IMR-90 (cell line): ENCODE measurements around the gene USP32. TPM values are rescaled to one million over a fixed set of nuclear protein-coding genes. Genes with fewer than 3 reads are reported as not detected.

Experiments
- ATAC-seq: fragments of 200-7000 bp; cut with Tn5 transposase; 2 replicates; pipeline ENCODE4 v1.9.1; 2020; ENCODE audit warnings: low read depth, mild to moderate bottlenecking, moderate library complexity
- BruUV-seq: library from RNA; stranded (reverse); fragments of 400-500 nt; replicated peaks from 2 replicates; lab custom pipeline; 2021; lab: Mats Ljungman, UMichigan
- CTCF ChIA-PET: fragments of 300-600 bp; formaldehyde crosslinking; extraction: SDS; loops from one replicate; lab custom pipeline; 2021; ENCODE audit warnings: antibody characterized with exemption; lab: Yijun Ruan, JAX
- POLR2A ChIA-PET: fragments of 300-600 bp; sonication (Branson Sonifier 250); formaldehyde crosslinking; loops from one replicate; lab custom pipeline; 2022; ENCODE audit warnings: antibody characterized with exemption; ENCODE audit not compliant: unreplicated experiment; lab: Charles Lee
- DNase-seq: peaks from one replicate; pipeline ENCODE4 v3.0.0; 2013
- H2AFZ ChIP-seq: replicated peaks from 2 replicates; pipeline ENCODE3; 2013; ENCODE audit warnings: low read length, mild to moderate bottlenecking; ENCODE audit not compliant: poor library complexity
- H2AK5ac ChIP-seq: 2 replicates; pipeline ENCODE4 v1.6.1; 2013; ENCODE audit warnings: low read depth, low read length, inconsistent platforms
- H2AK9ac ChIP-seq: replicated peaks from 2 replicates; pipeline ENCODE3; 2013; ENCODE audit warnings: mild to moderate bottlenecking, low read depth, low read length, moderate library complexity; ENCODE audit not compliant: poor library complexity
- H2BK120ac ChIP-seq: 2 replicates; pipeline ENCODE4 v1.6.1; 2013; ENCODE audit warnings: low read depth, low read length, inconsistent platforms
- H2BK15ac ChIP-seq: 3 replicates; pipeline ENCODE4 v1.6.1; 2013; ENCODE audit warnings: low read depth, low read length, inconsistent platforms
- H2BK20ac ChIP-seq: 2 replicates; pipeline ENCODE4 v1.6.1; 2013; ENCODE audit warnings: low read depth, mild to moderate bottlenecking, inconsistent platforms, low read length, moderate library complexity
- H2BK5ac ChIP-seq: 2 replicates; pipeline ENCODE4 v1.6.1; 2013; ENCODE audit warnings: mild to moderate bottlenecking, low read depth, low read length, inconsistent platforms; ENCODE audit not compliant: poor library complexity, severe bottlenecking
- H3K14ac ChIP-seq: replicated peaks from 2 replicates; pipeline ENCODE4 v1.6.1; 2013; ENCODE audit warnings: low read depth, low read length, inconsistent platforms
- H3K18ac ChIP-seq: 2 replicates; pipeline ENCODE4 v1.6.1; 2013; ENCODE audit warnings: low read depth, low read length, control low read depth
- H3K23ac ChIP-seq: 2 replicates; pipeline ENCODE4 v1.6.1; 2013; ENCODE audit warnings: low read depth, low read length, inconsistent platforms
- H3K27ac ChIP-seq: 2 replicates; pipeline ENCODE4 v1.5.1; 2013; ENCODE audit warnings: mild to moderate bottlenecking, control low read depth, low read length; ENCODE audit not compliant: insufficient read depth
- H3K27me3 ChIP-seq: 2 replicates; pipeline ENCODE4 v1.6.1; 2013; ENCODE audit warnings: low read length; ENCODE audit not compliant: control insufficient read depth, insufficient read depth
- H3K36me3 ChIP-seq: 2 replicates; pipeline ENCODE4 v1.6.1; 2013; ENCODE audit warnings: low read length, mixed read lengths; ENCODE audit not compliant: control insufficient read depth, insufficient read depth
- H3K4ac ChIP-seq: 2 replicates; pipeline ENCODE4 v1.6.1; 2013; ENCODE audit warnings: low read depth, low read length, inconsistent platforms
- H3K4me1 ChIP-seq: 2 replicates; pipeline ENCODE4 v1.6.1; 2013; ENCODE audit warnings: low read length, mixed read lengths; ENCODE audit not compliant: control insufficient read depth, insufficient read depth
- H3K4me2 ChIP-seq: 2 replicates; pipeline ENCODE4 v1.6.1; 2013; ENCODE audit warnings: low read depth, mild to moderate bottlenecking, control low read depth, low read length, moderate library complexity
- H3K4me3 ChIP-seq: 2 replicates; pipeline ENCODE4 v1.5.1; 2013; ENCODE audit warnings: low read depth, mild to moderate bottlenecking, control low read depth, low read length, moderate library complexity; ENCODE audit not compliant: insufficient read depth
- H3K56ac ChIP-seq: 2 replicates; pipeline ENCODE4 v1.6.1; 2013; ENCODE audit warnings: low read length, inconsistent platforms; ENCODE audit not compliant: insufficient read depth; ENCODE audit errors: extremely low read depth
- H3K79me1 ChIP-seq, 2 experiments: 2 replicates each; pipeline ENCODE4 v1.6.1; 2013; ENCODE audit warnings: low read length in 2 of 2, inconsistent platforms in 1 of 2, low read depth in 1 of 2
- H3K9ac ChIP-seq: 2 replicates; pipeline ENCODE4 v1.6.1; 2013; ENCODE audit warnings: low read depth, low read length, control low read depth
- H3K9me1 ChIP-seq: 2 replicates; pipeline ENCODE4 v1.6.1; 2013; ENCODE audit warnings: low read length, inconsistent platforms; ENCODE audit not compliant: insufficient read depth
- H3K9me3 ChIP-seq: 2 replicates; pipeline ENCODE4 v1.6.1; 2013; ENCODE audit warnings: low read length; ENCODE audit not compliant: control insufficient read depth, insufficient read depth
- H4K20me1 ChIP-seq: 2 replicates; pipeline ENCODE4 v1.6.1; 2013; ENCODE audit warnings: low read length, inconsistent platforms; ENCODE audit not compliant: insufficient read depth
- H4K5ac ChIP-seq: 2 replicates; pipeline ENCODE4 v1.6.1; 2013; ENCODE audit warnings: mild to moderate bottlenecking, low read depth, low read length, control low read depth
- H4K8ac ChIP-seq, 2 experiments: 2 replicates each; pipeline ENCODE4 v1.6.1; 2013; ENCODE audit warnings: low read depth in 2 of 2, low read length in 2 of 2, control low read depth in 1 of 2, inconsistent platforms in 1 of 2
- H4K91ac ChIP-seq: 2 replicates; pipeline ENCODE4 v1.6.1; 2013; ENCODE audit warnings: low read depth, low read length, inconsistent platforms; ENCODE audit not compliant: insufficient read depth
- BHLHE40 ChIP-seq: fragments of 150-350 bp; IDR thresholded peaks from 2 replicates; pipeline ENCODE4 v1.6.1; 2016; ENCODE audit warnings: mild to moderate bottlenecking, low read depth, low read length
- CHD1 ChIP-seq: IDR thresholded peaks from 2 replicates; pipeline ENCODE4 v1.6.1; 2012; ENCODE audit warnings: low read depth, low read length, improper control_type of control experiment
- CTCF ChIP-seq: conservative IDR thresholded peaks from 2 replicates; pipeline ENCODE4 v1.5.1; 2012; ENCODE audit warnings: mild to moderate bottlenecking, low read depth, low read length, improper control_type of control experiment
- ELK1 ChIP-seq: fragments of 150-350 bp; IDR thresholded peaks from 2 replicates; pipeline ENCODE4 v1.6.1; 2016; ENCODE audit warnings: low read depth, mild to moderate bottlenecking, low read length, moderate library complexity, borderline replicate concordance
- MAFK ChIP-seq: IDR thresholded peaks from 2 replicates; pipeline ENCODE4 v1.6.1; 2012; ENCODE audit warnings: low read depth, low read length, improper control_type of control experiment
- MXI1 ChIP-seq: IDR thresholded peaks from 2 replicates; pipeline ENCODE4 v1.6.1; 2012; ENCODE audit warnings: low read depth, mild to moderate bottlenecking, low read length, moderate library complexity, borderline replicate concordance
- NFE2L2 ChIP-seq: fragments of 150-350 bp; IDR thresholded peaks from 2 replicates; pipeline ENCODE4 v1.6.1; 2016; ENCODE audit warnings: low read depth, mild to moderate bottlenecking, low read length
- POLR2A ChIP-seq: IDR thresholded peaks from 2 replicates; pipeline ENCODE4 v1.6.1; 2012; ENCODE audit warnings: mild to moderate bottlenecking, low read depth, low read length
- RAD21 ChIP-seq: IDR thresholded peaks from 2 replicates; pipeline ENCODE4 v1.6.1; 2012; ENCODE audit warnings: low read length, improper control_type of control experiment
- RCOR1 ChIP-seq: IDR thresholded peaks from 2 replicates; pipeline ENCODE4 v1.6.1; 2012; ENCODE audit warnings: mild to moderate bottlenecking, low read length, improper control_type of control experiment; ENCODE audit not compliant: insufficient replicate concordance
- SMC3 ChIP-seq: fragments of 150-350 bp; IDR thresholded peaks from 2 replicates; pipeline ENCODE4 v1.6.1; 2016; ENCODE audit warnings: low read depth, mild to moderate bottlenecking, antibody characterized with exemption, low read length, moderate library complexity
- WGBS, 2 experiments: methylation state at CpG; one replicate each; pipeline versions ENCODE4 v1.1.5 to v1.1.7; 2013; ENCODE audit warnings: missing lambda C conversion rate in 2 of 2; ENCODE audit not compliant: insufficient read length in 1 of 2; ENCODE audit errors: extremely low coverage in 2 of 2; 5-methylcytosine and 5-hydroxymethylcytosine counted together
- dilution Hi-C: fragments of 300-500 bp; cut with HindIII; formaldehyde crosslinking; loops from one replicate; pipeline ENCODE4 v1.14.3; 2018; ENCODE audit warnings: low sequenced_read_pairs; ENCODE audit not compliant: unreplicated experiment
- in situ Hi-C: fragments of 300-500 bp; cut with MboI; formaldehyde crosslinking; loops from 3 replicates; pipeline ENCODE4 v1.14.3; 2019; ENCODE audit warnings: low sequenced_read_pairs, inconsistent platforms, mixed read lengths
- intact Hi-C: fragments of 100-400 bp; cut with micrococcal nuclease; formaldehyde crosslinking; loops from 2 replicates; pipeline ENCODE4 v1.10.0; 2022
- polyA plus RNA-seq, 3 experiments: library from polyadenylated mRNA; depleted of rRNA; stranded (reverse); fragments of >200 nt; gene quantifications; 2 replicates each; pipeline ENCODE4 v1.2.3, GENCODE V29; 2012; ENCODE audit warnings: low replicate concordance in 1 of 3
- total RNA-seq: library from RNA; depleted of rRNA; stranded (reverse); fragments of >200 nt; gene quantifications from 2 replicates; pipeline ENCODE4 v1.2.3, GENCODE V29; 2012

The USP32 gene
- total and polyA plus RNA-seq, 2 of the 4 experiments (the other 2 are of a cell fraction): 16.8 to 46.8 TPM

GRCh38 chr17:60258313-60258712, 133.6 kb downstream of the USP32 start:
- Histone ChIP-seq H4K8ac (no peak overlapping the region), H2AK5ac (no peak overlapping the region), H3K4me3 (no peak overlapping the region), H3K4me1 (no peaks in the 10 kb centered on the region; the same call in 1 of the 2 replicates), H3K23ac (no peak overlapping the region), H3K9me3 (no peaks in the 10 kb centered on the region), H2BK120ac (no peak overlapping the region), H2AFZ (no peak overlapping the region), H3K27me3 (no peaks in the 10 kb centered on the region), H4K91ac (no peak overlapping the region), H3K36me3 (peaks cover 14% of the 10 kb centered on the region), H2BK5ac (no peak overlapping the region), H2BK20ac (no peak overlapping the region), H3K9me1 (peaks cover 2% of the 10 kb centered on the region; the same call in 1 of the 2 replicates), H4K5ac (no peak overlapping the region), H3K9ac (no peak overlapping the region), H2BK15ac (no peak overlapping the region), H3K14ac (no peak overlapping the region), H3K4me2 (no peak overlapping the region), H3K18ac (no peak overlapping the region), H3K4ac (no peak overlapping the region), H2AK9ac (no peak overlapping the region), H4K20me1 (no peaks in the 10 kb centered on the region; the same call in 1 of the 2 replicates), H3K56ac (no peak overlapping the region), H3K27ac (no peak overlapping the region), H3K79me1 (peaks cover 0 to 18% of the 10 kb centered on the region in 2 experiments; a peak in 3 of 4 replicates)
- no TSS peak for BruUV-seq
- 50% methylated on average over 1 of the region's 3 CpGs; no CpG with 5 or more reads in 1 of the 2 experiments for whole genome bisulfite sequencing, 2 experiments
- in situ Hi-C loops (no loop called here), dilution Hi-C loops (no loop called here), intact Hi-C loops (no loop called here)
- CTCF ChIA-PET: no interaction called here
- POLR2A ChIA-PET: interaction anchor here (0.6 kb wide), 1 partner anchor 922 kb away, joined by 5 read pairs; no protein-coding TSS in a partner anchor
- TF ChIP-seq NFE2L2 (no peak), ELK1 (no peak), CHD1 (no peak), MXI1 (no peak), SMC3 (no peak), RAD21 (no peak), RCOR1 (no peak), POLR2A (no peak), BHLHE40 (no peak), CTCF (no peak), MAFK (no peak)
- ATAC-seq (no peak), DNase-seq (no peak)
